HCT116 (cell line): Measurements from ENCODE around the gene ATP6V0D1. TPM values are rescaled to one million over a fixed set of nuclear protein-coding genes. Genes with fewer than 3 reads are reported as not detected.

Experiments
- ATAC-seq: fragments of 200-7000 bp; cut with Tn5 transposase; 2 replicates; pipeline ENCODE4 v1.9.1; 2020; ENCODE audit warnings: mild to moderate bottlenecking, moderate library complexity
- BruUV-seq: library from RNA; stranded (reverse); fragments of 400-500 nt; replicated peaks from 2 replicates; lab custom pipeline; 2021; lab: Mats Ljungman, UMichigan
- CTCF ChIA-PET: fragments of 300-600 bp; sonication (Branson Sonifier 250); formaldehyde crosslinking; loops from one replicate; lab custom pipeline; 2021; ENCODE audit warnings: antibody characterized with exemption; lab: Charles Lee
- POLR2A ChIA-PET: fragments of 300-600, 350-600 bp; sonication (Branson Sonifier 250); formaldehyde crosslinking; loops from one replicate; lab custom pipeline; 2021; ENCODE audit warnings: antibody characterized with exemption; lab: Charles Lee
- RAD21 ChIA-PET, 2 experiments: fragments of 300-600 bp; sonication (Branson Sonifier 250); formaldehyde crosslinking; loops; one replicate each; lab custom pipeline; 2023; ENCODE audit warnings: low total read pairs in 2 of 2; ENCODE audit not compliant: uncharacterized antibody in 2 of 2, unreplicated experiment in 2 of 2, low non-redundant PET in 1 of 2; lab: Charles Lee
- DNase-seq: peaks from one replicate; pipeline ENCODE4 v3.0.0-alpha.2; 2010; ENCODE audit warnings: low read depth, low spot score
- H2AFZ ChIP-seq: fragments of 200-600 bp; shearing (Covaris generic), sonication (generic); 2 replicates; pipeline ENCODE4 v1.6.1; 2017; ENCODE audit warnings: low read depth, mixed run types, mixed read lengths, antibody characterized with exemption, low read length; ENCODE audit not compliant: poor library complexity, severe bottlenecking
- H3K27ac ChIP-seq: 2 replicates; pipeline ENCODE4 v1.5.1; 2012; ENCODE audit warnings: low read depth, low read length
- H3K27me3 ChIP-seq: fragments of 200-600 bp; sonication (generic); 2 replicates; pipeline ENCODE4 v1.6.1; 2016; ENCODE audit warnings: mixed run types, low read length, mixed read lengths; ENCODE audit not compliant: insufficient read depth
- H3K36me3 ChIP-seq, 2 experiments: fragments of 200-500 bp in 1 of 2; fragments of 200-600 bp in 1 of 2; sonication (Bioruptor generic) in 1 of 2; sonication (generic) in 1 of 2; 2 replicates each; pipeline versions ENCODE4 v1.5.1 to v1.6.1; 2014 to 2016; ENCODE audit warnings: low read length in 2 of 2, inconsistent platforms in 1 of 2, mixed read lengths in 1 of 2, mixed run types in 1 of 2; ENCODE audit not compliant: insufficient read depth in 2 of 2, control insufficient read depth in 1 of 2
- H3K4me1 ChIP-seq, 2 experiments: fragments of 200-600 bp in 1 of 2; sonication (generic) in 1 of 2; 2 replicates each; pipeline versions ENCODE4 v1.5.1 to v1.6.1; 2012 to 2017; ENCODE audit warnings: low read length in 2 of 2, inconsistent platforms in 1 of 2, mild to moderate bottlenecking in 1 of 2, mixed read lengths in 1 of 2, mixed run types in 1 of 2, moderate library complexity in 1 of 2; ENCODE audit not compliant: insufficient read depth in 2 of 2, control insufficient read depth in 1 of 2
- H3K4me2 ChIP-seq: fragments of 200-600 bp; sonication (generic); 2 replicates; pipeline ENCODE4 v1.6.1; 2017; ENCODE audit warnings: mixed run types, low read length, mixed read lengths
- H3K4me3 ChIP-seq, 2 experiments: fragments of 200-600 bp in 1 of 2; sonication (generic) in 1 of 2; replicated peaks in 1 of 2; 2 replicates each; pipeline ENCODE4 v1.5.1; 2011 to 2016; ENCODE audit warnings: low read length in 2 of 2, control low read depth in 1 of 2, low read depth in 1 of 2, mild to moderate bottlenecking in 1 of 2, mixed read lengths in 1 of 2, mixed run types in 1 of 2
- H3K79me2 ChIP-seq: fragments of 200-600 bp; sonication (generic); 2 replicates; pipeline ENCODE4 v1.6.1; 2017; ENCODE audit warnings: mild to moderate bottlenecking, mixed run types, low read length, moderate library complexity, mixed read lengths; ENCODE audit not compliant: insufficient read depth
- H3K9ac ChIP-seq: fragments of 200-600 bp; sonication (generic); 2 replicates; pipeline ENCODE4 v1.6.1; 2016; ENCODE audit warnings: low read length, mixed read lengths
- H3K9me2 ChIP-seq: fragments of 200-600 bp; sonication (generic), shearing (Covaris generic); 2 replicates; pipeline ENCODE4 v1.6.1; 2017; ENCODE audit warnings: mixed run types, mild to moderate bottlenecking, moderate library complexity; ENCODE audit not compliant: insufficient read depth
- H3K9me3 ChIP-seq, 2 experiments: fragments of 200-500 bp in 1 of 2; fragments of 200-600 bp in 1 of 2; sonication (Bioruptor generic) in 1 of 2; sonication (generic) in 1 of 2; 2 replicates each; pipeline ENCODE4 v1.6.1; 2014 to 2017; ENCODE audit warnings: low read length in 2 of 2, mixed read lengths in 2 of 2, inconsistent platforms in 1 of 2, low read depth in 1 of 2, mild to moderate bottlenecking in 1 of 2, mixed run types in 1 of 2, moderate library complexity in 1 of 2; ENCODE audit not compliant: control insufficient read depth in 1 of 2, insufficient read depth in 1 of 2
- H4K20me1 ChIP-seq: fragments of 200-600 bp; sonication (generic), shearing (Covaris generic); 2 replicates; pipeline ENCODE4 v1.6.1; 2017; ENCODE audit warnings: mixed run types, mild to moderate bottlenecking, moderate library complexity; ENCODE audit not compliant: insufficient read depth
- CTCF ChIP-seq, 3 experiments: fragments of 200-600 bp in 1 of 3; sonication (generic) in 1 of 3; IDR thresholded peaks in 2 of 3; conservative IDR thresholded peaks in 1 of 3; 2 replicates each; pipeline ENCODE4 v1.5.1; 2012 to 2017; ENCODE audit warnings: low read depth in 2 of 3, low read length in 2 of 3, antibody characterized with exemption in 1 of 3, borderline replicate concordance in 1 of 3, control low read depth in 1 of 3, mild to moderate bottlenecking in 1 of 3, mixed read lengths in 1 of 3, mixed run types in 1 of 3, moderate library complexity in 1 of 3; ENCODE audit not compliant: insufficient read depth in 1 of 3
- ELF1 ChIP-seq: IDR thresholded peaks from 2 replicates; pipeline ENCODE4 v1.6.1; 2012; ENCODE audit warnings: low read depth, borderline replicate concordance
- FOSL1 ChIP-seq: IDR thresholded peaks from 2 replicates; pipeline ENCODE4 v1.6.1; 2012; ENCODE audit warnings: low read depth
- POLR2AphosphoS5 ChIP-seq: IDR thresholded peaks from 2 replicates; pipeline ENCODE4 v1.6.1; 2011; ENCODE audit warnings: mild to moderate bottlenecking, low read depth, low read length, moderate library complexity
- SIN3A ChIP-seq: IDR thresholded peaks from 2 replicates; pipeline ENCODE4 v1.6.1; 2012; ENCODE audit warnings: low read depth
- SRF ChIP-seq: IDR thresholded peaks from 2 replicates; pipeline ENCODE4 v1.6.1; 2012; ENCODE audit warnings: low read depth
- TCF7L2 ChIP-seq: IDR thresholded peaks from 2 replicates; pipeline ENCODE4 v1.7.0; 2011; ENCODE audit warnings: borderline replicate concordance, inconsistent platforms; ENCODE audit not compliant: insufficient read depth, insufficient read length; ENCODE audit errors: extremely low read depth
- ZFX ChIP-seq: fragments of 450-650 bp; IDR thresholded peaks from 2 replicates; pipeline ENCODE4 v1.6.1; 2017
- intact Hi-C: fragments of 100-400 bp; cut with micrococcal nuclease; formaldehyde crosslinking; loops from 2 replicates; pipeline ENCODE4 v1.10.0; 2022
- total RNA-seq: library from RNA; stranded (reverse); gene quantifications from one replicate; pipeline ENCODE4 v1.2.1, GENCODE V29; 2021; ENCODE audit not compliant: unreplicated experiment
- TF ChIP-seq, protein P1 (sequence below): IDR thresholded peaks from 2 replicates; pipeline ENCODE4 v1.6.1; 2011; ENCODE audit warnings: mild to moderate bottlenecking, low read length, moderate library complexity; ENCODE audit not compliant: insufficient replicate concordance; ENCODE audit errors: extremely low read depth

ATP6V0D1 gene
- total RNA-seq, 1 experiment from 2014 or later, result 36.6 TPM

DNA sequence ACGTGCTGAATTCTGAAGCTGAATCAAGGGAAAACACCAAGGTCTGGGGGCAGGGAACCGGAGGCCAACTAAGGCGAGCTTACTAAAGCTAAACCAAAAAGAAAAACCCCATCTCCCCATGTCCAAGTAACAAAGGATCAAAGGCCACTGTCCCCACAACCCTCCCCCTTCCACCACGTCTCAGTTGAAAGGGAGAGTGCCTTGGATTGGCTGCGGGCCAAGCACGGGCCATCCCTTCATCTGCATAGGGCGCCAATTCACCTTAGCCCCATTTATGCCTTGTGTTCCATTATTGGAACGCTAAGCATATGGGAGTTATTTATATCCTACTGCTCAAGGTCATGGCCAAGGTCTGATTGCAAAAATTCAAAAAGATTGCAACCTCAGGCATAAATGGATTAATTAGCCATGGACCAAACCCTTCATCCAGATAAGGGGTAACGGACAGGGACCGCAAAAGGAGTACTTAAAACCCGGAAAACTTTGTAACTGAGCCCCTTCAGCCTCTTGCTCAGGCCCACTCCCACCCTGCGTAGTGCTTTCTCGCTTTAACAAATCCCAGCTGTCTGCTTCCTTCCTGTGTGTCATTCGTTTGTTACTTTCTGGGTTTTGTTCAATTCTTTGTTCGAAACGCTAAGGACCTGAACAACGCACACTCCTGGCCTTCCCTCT is 740 bp upstream of the ATP6V0D1 start:
- TF ChIP-seq TCF7L2 (no peak), CTCF (IDR thresholded peaks at IDR 0.05 in 2 of 3, conservative IDR thresholded peaks at IDR 0.05 in 1 of 3; ENCODE audit: borderline replicate concordance in 1 of 3, insufficient read depth in 1 of 3, low read depth in 2 of 3, low read length in 2 of 3) (no peak), POLR2AphosphoS5 (no peak), FOSL1 (no peak), SIN3A (no peak), ELF1 (no peak), SRF (no peak), ZFX (no peak)
- TF ChIP-seq, protein P1, sequence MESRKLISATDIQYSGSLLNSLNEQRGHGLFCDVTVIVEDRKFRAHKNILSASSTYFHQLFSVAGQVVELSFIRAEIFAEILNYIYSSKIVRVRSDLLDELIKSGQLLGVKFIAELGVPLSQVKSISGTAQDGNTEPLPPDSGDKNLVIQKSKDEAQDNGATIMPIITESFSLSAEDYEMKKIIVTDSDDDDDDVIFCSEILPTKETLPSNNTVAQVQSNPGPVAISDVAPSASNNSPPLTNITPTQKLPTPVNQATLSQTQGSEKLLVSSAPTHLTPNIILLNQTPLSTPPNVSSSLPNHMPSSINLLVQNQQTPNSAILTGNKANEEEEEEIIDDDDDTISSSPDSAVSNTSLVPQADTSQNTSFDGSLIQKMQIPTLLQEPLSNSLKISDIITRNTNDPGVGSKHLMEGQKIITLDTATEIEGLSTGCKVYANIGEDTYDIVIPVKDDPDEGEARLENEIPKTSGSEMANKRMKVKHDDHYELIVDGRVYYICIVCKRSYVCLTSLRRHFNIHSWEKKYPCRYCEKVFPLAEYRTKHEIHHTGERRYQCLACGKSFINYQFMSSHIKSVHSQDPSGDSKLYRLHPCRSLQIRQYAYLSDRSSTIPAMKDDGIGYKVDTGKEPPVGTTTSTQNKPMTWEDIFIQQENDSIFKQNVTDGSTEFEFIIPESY, result no peak
- ChIA-PET CTCF (interaction anchor here (0.8 to 2.5 kb wide), 18 partner anchors 9 to 521 kb away, joined by 3 to 29 read pairs (median 4); partner anchors contain the start of genes CES3 and TMEM208), RAD21 (no interaction called here), POLR2A (interaction anchor here (0.7 to 1.4 kb wide), 4 partner anchors 11 to 208 kb away, joined by 3 to 4 read pairs (median 4); no protein-coding TSS in a partner anchor)
- Histone ChIP-seq H3K4me3 (peak overlapping the region; percentile 72 to 93), H3K27me3 (no peaks in the 10 kb centered on the region), H3K4me1 (peaks cover 12 to 20% of the 10 kb centered on the region in 2 experiments), H3K4me2 (peak overlapping the region; percentile 98), H3K36me3 (no peaks in the 10 kb centered on the region), H3K27ac (peak overlapping the region; percentile 48), H2AFZ (peak overlapping the region; percentile 83), H3K79me2 (peaks cover 31% of the 10 kb centered on the region), H4K20me1 (no peaks in the 10 kb centered on the region), H3K9ac (peak overlapping the region; percentile 64), H3K9me3 (no peaks in the 10 kb centered on the region), H3K9me2 (no peaks in the 10 kb centered on the region)
- intact Hi-C loops, result loop anchor here (1.0 kb wide), 1 partner anchor 33 kb away; no protein-coding TSS in a partner anchor
- DNase-seq (no peak), ATAC-seq (peak; percentile 14; the same call in 1 of the 2 replicates)
- BruUV-seq, result TSS peak; percentile 87
